Measurements from ENCODE around the gene ARHGAP10. TPM values are rescaled to one million over a fixed set of nuclear protein-coding genes. Genes with fewer than 3 reads are reported as not detected.
A peak's percentile ranks its signal among the peaks of the same experiment; 100 is the strongest.
"Not testable (repeated sequence)": the region's sequence is repeated elsewhere in the genome, so short reads cannot be mapped to it uniquely, and the experiment has no call there.

Gene ARHGAP10
- total RNA-seq, 1 experiment from 2014 or later: 10.3 TPM

DNA sequence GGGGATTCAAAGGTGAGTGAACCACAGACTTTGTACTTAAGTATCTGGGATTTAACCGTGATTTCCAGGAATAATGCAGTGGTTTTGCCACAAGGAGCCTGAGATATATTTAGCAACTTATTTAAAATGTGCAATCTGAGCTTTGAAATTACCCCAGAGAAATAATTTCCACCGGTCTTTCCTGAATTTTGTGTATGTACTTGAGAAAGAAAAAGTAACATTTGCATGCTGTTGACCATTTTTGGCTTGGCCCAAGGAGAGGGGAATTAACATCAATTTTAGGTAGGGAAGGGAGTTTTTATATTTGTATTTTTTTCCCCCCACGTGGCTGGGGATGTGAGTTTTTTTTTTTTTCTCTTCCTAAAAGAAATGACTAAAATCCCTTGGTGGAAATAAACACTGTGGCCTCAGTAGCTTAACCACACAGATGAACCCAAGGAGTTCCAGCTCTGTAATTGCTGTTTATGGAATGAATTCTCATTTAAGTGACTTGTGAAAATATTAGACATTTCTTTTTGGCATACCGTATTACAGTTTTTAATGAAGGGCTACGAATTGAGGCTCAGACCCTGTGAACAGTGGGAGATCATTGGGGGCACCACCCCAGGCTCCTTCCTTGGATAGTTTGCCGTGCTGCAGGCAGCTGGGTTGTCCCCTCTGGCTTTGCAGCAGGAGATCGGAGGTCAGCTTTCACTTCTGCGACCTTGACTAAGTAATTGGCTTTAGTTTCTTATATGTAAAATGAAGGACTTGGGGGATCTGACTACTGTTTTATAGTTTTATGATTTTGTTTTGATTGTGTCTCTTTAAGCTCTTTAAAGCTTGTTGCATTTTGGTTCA is 116.1 kb downstream of the ARHGAP10 start:
- no peak for DNase-seq (ENCODE audit: low spot score)

DNA sequence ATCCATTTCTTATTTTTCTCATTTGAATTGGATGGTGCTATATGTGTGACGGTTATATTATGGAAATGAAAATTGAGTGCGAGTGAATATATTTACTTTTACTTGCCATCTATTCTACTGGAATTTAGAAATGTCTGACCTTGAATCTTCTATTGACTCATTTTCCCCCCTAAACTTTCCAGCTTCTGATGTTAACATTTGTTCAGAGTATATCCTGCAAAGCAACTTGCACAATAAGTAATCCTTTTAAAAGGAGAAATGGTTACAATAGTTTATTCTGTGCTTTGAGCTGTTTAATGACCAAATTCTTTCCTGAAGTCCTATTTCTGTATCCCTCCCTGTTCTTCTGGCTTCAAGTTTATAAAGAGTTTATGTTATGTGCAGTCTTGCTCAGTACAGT is 116.7 kb downstream of the ARHGAP10 start:
- DNase-seq (ENCODE audit: low spot score): no peak

DNA sequence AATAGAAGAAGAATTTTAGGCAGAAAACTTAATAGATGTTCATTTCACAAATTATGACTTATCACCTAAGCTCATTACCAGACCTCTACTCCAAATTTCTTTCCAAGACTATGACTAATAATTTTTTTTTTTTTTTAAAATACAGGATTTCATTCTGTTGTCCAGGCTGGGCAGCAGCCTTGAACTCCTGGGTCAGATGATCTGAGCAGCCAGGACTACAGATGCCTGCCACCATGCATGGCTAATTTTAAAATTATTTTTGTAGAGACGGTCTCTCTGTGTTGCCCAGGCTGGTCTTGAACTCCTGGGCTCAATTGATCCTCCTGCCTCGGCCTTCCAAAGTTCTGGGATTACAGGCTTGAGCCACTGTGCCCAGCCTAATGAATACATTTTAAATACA is 119.2 kb downstream of the ARHGAP10 start:
- no peak for DNase-seq (ENCODE audit: low spot score)

DNA sequence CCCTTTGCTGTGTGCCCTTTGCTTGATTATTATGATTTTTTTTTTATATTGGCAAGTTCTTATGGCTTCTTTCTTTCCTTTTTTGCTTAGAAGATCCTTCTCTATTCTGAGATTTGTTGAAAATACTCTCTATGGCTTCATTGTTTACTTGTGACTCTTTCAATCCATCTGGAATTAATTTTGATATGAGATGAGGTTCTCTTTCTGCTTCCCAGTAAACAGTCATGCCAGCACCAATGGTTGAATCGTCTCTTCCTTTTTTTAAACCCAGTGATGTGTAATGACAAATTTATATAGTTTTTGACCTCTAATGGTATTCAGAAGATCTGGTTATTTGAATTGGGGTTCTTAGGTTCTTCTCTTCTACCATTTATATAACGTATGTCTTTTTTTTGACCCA is 121.8 kb downstream of the ARHGAP10 start:
- no peak for DNase-seq (ENCODE audit: low spot score)

- DNase-seq (ENCODE audit: low spot score): no peak
Observed at GRCh38 chr4:147854154-147854553, 122.3 kb downstream of the ARHGAP10 start.

- no peak for DNase-seq (ENCODE audit: low spot score)
Observed at GRCh38 chr4:147855571-147856009, 123.7 kb downstream of the ARHGAP10 start.

GRCh38 chr4:147860960-147861359 is 129.1 kb downstream of the ARHGAP10 start:
- DNase-seq (ENCODE audit: low spot score): no peak

GRCh38 chr4:147862043-147862692 is 130.3 kb downstream of the ARHGAP10 start:
- DNase-seq (ENCODE audit: low spot score): no peak

DNA sequence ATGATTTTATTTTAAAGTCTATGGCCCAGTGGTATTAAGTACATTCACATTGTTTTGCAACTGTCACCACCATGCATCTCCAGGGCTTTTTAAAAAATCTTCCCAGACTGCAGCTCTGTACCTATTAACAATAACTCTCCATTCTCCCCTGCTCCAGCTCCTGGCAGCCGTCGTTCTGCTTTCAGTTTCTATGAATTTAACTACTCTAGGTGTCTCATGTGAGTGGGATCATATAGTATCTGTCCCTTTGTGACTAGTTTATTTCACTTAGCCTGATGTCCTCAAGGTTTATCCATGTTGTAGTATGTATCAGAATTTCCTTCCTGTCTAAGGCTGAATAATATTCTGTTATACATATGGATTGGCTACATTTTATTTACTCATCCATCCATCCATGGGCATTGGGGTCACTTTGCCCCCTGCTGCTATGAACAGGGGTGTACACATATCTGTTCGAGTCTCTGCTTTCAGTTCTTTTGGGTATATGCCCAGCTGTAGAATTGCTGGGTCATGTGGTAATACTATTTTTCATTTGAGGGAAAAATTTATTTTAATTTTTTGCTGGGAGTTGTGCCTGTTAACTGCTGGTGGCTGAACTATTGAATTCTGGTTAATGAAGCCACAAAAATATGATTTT is 131.3 kb downstream of the ARHGAP10 start:
- no peak for DNase-seq (ENCODE audit: low spot score)

- no peak for DNase-seq (ENCODE audit: low spot score)
Observed at GRCh38 chr4:147863808-147864472, 132.1 kb downstream of the ARHGAP10 start.

DNA sequence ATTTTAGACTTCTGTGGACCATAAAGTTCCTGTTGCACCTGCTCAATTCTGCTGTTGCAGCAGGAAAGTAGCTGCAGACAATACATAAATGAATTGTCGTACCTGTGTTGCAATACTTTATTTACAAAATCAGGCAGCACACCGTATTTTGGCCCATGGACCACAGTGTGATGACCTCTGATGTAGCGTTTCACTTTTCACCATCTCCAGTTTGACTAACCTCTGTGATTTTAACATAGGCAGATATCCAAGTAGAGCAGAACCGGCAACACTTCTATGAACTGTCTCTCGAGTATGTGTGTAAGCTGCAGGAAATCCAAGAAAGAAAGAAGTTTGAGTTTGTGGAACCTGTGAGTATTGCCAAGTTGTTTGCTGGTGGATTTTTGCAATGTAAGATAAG is 132.7 kb downstream of the ARHGAP10 start:
- no peak for DNase-seq (ENCODE audit: low spot score)

GRCh38 chr4:147865926-147866325 is 134.0 kb downstream of the ARHGAP10 start:
- no peak for DNase-seq (ENCODE audit: low spot score)

- DNase-seq (ENCODE audit: low spot score): peak; percentile 73
Observed at GRCh38 chr4:147866532-147867271, 134.8 kb downstream of the ARHGAP10 start.

DNA sequence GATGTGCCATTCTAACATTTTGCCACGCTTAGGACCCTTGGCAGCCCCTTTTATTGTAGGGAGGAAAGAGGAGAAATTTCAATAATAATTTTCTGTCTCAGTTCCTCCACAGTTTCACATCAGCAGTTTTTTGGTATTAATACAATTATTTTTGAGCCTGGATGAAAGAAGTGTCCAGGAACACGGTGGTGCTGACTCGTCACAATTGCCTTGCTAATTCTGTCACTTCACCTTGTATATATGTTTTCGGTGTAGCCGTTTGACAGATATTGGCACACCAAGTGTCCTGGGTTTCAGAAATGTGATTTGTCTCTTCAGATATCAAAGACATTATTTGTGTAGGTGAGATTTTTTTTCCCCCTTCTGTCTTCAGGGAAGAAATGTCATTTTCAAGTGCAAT is 142.2 kb downstream of the ARHGAP10 start:
- no peak for DNase-seq (ENCODE audit: low spot score)

DNA sequence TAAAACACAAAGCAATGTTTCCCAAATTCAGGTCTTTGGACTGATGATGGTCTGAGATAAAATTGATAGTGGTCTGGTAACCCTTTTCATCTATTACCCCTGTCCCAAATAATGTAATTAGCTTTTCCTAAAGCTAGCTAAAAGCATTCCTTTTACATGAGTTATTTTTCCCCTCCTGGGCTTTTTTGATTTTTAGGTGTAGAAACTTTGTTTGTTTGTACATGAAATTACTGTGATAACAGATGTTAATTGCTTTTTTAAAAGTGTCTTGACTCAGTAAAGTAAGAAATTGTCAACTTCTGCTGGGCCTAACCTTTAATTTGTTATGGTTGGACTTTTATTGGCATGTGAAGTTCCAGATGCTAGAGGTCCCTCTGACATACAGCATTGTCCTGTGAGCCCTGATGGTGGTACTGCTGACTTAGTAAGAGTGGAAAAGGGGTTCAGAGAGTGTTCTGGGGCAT is 145.5 kb downstream of the ARHGAP10 start:
- DNase-seq (ENCODE audit: low spot score): no peak

GRCh38 chr4:147879676-147880075 is 147.8 kb downstream of the ARHGAP10 start:
- no peak for DNase-seq (ENCODE audit: low spot score)

- no peak for DNase-seq (ENCODE audit: low spot score)
Observed at GRCh38 chr4:147880511-147880910, 148.6 kb downstream of the ARHGAP10 start.

DNA sequence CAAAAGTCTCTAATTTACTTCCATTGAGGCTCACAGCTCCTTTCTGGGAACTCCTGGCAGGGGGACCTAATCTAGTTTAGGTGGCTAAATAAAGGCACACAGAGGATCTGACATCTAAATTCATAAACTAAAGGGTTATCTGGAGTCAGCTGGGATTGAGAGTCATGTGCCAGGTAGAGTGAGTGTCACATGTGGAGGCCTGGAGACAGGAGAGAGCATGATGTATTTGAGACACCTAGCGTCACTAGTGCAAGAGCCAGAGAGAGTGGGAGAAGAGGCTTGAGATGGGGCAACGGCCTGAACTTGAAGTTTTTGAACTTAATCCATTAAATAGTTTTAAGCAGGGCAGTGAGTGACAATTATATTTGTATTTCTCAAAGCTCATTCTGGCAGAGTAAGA is 152.6 kb downstream of the ARHGAP10 start:
- DNase-seq (ENCODE audit: low spot score): no peak

GRCh38 chr4:147885216-147885615 is 153.3 kb downstream of the ARHGAP10 start:
- DNase-seq (ENCODE audit: low spot score): not testable (repeated sequence)

DNA sequence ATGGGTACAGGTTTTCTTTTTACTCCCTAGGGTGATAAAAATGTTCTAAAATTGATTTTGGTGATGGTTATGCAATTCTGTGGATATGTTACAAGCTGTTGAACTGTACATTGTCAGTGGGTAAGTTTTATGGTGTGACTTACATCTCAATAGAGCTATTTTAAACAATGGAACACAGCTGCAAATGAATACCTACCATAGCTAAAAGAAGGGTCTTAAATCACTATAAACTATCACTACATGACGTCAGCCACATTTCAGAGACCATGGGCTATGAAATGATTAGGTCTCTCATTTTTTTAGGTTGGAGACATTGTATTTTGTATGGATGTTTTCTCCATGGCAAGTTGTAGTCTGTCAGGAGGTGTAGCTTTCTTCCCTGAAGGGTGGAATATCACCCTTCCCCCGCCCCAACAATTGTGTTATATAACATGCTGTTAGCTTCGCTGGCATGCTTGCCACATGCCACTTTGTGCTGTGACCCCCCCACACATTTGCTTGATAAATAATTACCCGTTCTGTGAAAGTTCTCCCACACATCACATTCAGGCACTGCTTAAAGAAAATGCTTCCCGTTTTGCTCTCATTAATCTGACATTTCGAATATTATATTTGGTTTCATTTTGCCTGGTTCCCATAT is 159.7 kb downstream of the ARHGAP10 start:
- no peak for DNase-seq (ENCODE audit: low spot score)

DNA sequence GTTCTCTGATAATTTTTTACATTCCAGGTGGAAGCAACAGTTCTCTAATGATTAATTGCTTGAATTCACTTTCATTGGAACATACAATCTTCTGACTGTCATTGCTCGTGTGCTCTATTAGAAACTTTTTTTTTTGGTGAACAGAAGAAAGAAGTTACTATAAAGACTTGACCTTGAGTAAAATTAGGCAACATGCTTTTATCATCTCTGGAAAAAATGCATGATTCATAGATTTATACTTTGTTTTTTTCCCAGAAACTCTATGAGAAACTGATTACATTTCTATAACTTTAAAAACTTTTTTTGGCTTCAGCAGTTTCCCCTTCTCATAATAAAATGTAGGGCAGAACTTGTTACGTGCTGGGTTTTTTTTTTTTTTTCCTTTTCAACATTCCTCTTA is 167.6 kb downstream of the ARHGAP10 start:
- no peak for DNase-seq (ENCODE audit: low spot score)
